GM04504 (cell line): ENCODE measurements around the gene BOD1L2.

Source experiments
- DNase-seq: peaks from one replicate; pipeline ENCODE4 v3.0.0-alpha.2; 2012; ENCODE audit warnings: low read depth

Gene BOD1L2

DNA sequence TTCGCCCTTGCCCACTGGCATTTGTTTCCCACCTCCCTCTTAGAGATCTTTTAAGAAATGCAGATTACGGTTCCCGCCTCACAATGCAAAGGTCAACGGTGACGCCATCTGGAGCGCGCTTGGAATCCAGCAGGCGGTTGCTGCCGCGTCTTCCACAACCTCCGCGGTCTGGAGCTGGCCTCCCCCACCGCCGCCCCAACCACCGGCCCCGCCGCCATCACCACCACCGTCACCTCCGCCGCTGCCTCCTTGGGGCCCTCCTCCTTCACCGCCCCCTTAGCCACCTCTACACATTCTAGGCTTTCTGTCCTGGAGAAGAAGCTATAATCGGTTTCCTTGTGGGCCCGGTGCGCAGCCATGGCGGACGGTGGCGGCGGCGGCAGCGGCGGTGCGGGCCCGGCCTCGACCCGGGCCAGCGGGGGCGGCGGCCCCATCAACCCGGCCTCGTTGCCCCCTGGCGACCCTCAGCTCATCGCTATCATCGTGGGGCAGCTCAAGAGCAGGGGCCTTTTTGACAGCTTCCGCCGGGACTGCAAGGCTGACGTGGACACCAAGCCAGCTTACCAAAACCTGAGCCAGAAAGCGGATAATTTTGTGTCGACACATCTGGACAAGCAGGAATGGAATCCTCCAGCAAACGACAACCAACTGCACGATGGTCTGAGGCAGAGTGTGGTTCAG is at the start of gene BOD1L2:
TSS of gene BOD1L2 (plus strand) at position 132 of the 681 bp plus-strand sequence. CDS start at position 358, 226 bp downstream.
- no peak for DNase-seq

DNA sequence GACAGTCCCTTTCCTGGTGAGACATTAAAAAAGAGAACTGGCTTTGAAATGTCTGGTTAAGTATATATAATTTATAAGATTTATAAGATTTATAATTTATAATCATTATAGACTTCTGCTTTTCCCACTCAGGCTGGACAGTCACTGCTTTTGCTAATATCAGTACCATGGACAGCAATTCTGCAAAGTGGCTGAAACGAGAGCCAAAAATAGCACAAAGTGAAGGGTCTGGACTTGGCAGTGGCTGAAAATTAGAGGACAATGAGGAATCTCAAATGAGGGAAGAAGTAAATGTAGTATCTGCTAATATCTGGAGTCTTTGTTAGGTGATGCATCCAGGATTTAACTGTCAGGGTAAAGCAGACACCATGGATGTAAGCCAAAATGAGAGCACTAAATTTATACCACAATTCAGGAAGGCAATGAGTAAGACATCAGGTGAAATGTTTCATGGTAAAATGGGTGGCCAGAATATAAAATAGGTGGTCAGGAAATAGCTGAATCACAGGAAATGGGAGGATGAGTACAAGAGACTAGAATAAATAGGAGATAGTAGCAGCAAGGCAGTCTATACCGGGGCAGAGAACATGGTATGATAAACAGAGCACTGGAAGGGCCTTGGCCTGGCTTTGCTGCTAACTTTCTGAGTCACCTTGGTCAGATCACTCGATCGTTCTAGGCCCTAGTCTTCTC is 39.6 kb upstream of the BOD1L2 start:
- peak; percentile 7 for DNase-seq

- no peak for DNase-seq
Observed at GRCh38 chr18:57110290-57110689, 36.6 kb upstream of the BOD1L2 start.

- DNase-seq = no peak
Observed at GRCh38 chr18:57113799-57114420, 33.0 kb upstream of the BOD1L2 start.

DNA sequence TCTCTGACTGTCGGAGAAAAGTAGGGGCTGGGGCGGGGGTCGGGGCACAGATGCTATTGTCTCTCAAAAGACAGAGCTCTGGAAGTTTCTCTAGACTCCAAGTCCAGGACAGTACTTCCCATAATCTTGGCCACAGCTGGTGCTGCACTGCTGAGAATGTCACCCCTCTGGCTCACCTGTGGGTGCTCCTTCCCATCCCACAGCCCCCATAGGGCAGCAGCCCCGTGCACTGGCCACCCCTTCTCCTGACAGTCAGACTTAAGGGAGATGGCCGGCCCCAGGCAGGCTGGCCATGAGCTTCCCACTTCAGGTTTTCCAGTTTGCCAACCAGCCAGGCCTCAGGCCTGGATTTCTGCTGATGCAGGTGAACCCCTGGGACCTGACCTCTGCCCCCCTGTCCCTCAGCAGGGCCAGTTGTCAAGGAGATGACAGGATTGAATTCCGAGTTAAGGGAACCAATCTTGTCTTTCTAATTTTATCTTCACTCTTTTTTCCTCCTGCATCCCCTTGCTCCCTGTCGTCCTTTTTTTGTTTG is 30.2 kb upstream of the BOD1L2 start:
- no peak for DNase-seq

DNA sequence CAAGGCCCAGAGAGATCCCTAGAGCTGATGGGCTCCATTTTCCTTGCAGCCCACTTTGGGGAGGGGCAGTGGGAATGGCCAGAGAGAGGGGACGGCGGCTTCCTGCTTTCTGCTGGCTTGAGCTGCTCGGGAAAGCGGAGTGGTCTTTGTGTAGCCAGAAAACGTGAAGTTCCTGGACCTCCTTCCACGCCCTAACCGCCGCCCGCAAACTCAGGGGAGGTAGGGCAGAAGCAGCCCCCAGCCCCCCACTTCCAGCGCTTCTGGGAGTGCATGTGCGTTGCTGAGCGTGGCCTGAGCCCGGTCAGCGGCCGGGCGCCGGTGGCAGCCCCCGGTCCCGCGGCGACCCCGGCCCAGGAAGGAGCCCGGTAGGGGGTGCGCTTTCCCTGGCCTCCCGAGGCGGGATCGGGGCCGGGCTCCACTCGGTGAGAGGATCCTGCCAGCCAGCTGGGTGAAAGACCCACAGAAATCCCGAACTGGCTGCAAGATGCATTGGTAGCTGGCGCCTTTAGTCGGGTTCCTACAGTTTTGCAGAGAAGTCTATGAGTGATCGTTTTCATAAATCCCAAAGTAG is 25.3 kb upstream of the BOD1L2 start:
- no peak for DNase-seq

- DNase-seq = no peak
Observed at GRCh38 chr18:57122936-57123510, 23.9 kb upstream of the BOD1L2 start.

DNA sequence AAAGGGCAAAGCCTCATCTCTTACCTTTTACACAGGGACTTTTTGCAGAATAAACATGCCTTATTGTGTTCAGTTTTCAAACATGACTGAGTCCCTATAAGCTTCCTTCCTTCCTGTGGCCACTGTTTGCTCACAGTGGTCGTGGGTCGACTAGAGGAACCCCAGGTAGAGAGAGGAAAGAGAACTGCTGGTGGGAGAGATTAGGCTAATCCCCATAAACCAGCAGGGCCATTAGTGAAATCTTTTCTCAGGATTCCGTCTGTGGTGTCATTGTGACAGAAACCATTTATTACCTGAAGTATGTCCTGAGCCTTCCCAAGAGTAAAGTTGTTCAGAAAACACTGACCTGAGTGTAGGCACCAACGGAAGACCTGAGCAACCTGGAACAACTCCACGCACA is 21.3 kb upstream of the BOD1L2 start:
- DNase-seq = no peak

GRCh38 chr18:57128220-57128932 is 18.5 kb upstream of the BOD1L2 start:
- DNase-seq = no peak

DNA sequence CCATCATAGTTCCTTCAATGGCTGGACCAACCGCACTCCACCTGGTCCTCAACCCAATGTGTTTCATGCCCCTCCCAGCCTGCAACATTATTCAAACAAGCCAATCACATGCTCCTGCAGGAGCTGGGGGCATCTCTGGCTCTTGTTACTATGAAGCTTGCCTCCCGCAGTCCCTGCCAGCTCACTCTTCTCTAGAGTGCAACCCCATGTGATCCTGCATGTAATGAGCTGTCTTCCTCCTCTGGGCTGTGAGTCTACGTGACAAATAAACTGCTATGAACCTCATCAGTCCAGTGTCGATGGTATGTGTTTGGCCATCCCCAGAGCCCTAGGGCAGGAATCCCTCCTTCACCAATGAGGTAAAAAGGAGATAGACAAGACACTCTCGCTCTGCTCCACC is 15.8 kb upstream of the BOD1L2 start:
- DNase-seq = no peak

DNA sequence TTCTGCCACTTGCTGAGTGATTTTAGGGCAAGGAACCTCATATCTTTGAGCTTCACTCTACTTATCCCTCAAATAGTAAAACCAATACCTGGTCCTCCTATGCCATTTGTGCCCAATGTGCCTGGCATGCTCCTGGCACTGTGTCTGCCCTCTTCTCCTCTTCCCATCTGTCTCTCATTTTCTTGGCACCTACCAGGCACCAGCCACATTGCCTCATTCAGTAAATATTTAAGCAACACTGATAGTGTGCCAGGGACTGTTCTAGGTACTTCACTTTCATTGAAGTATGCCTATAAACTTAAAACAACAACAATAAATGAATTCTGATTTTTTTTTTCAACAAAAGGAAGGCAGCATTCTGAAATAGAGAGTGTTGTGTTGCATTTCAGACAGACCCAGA is 15.1 kb upstream of the BOD1L2 start:
- no peak for DNase-seq

DNA sequence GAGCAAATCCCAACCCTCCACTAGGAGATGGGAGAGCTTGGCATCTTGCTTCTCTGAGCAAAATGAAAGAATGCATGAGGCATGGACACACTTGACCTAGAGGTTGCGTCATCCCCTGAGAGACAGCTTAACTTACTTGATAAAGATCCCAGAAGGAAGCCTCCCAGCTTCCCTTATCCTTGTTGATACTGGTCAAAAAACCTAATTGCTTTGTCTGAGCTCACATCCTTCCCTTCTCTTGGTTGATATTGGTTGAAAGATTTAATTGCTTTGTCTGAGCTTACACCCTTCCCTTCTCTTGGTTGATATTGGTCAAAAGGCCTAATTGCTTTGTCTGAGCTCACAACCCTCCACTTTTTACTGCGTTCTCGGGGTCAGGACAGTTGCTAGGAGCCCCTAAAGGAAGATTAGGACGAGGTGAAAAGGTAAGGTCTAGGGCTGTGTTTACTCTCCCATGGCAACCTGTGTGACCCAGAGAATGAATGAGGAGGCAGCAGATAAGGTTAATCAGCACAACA is 12.2 kb upstream of the BOD1L2 start:
- peak; percentile 0 for DNase-seq

DNA sequence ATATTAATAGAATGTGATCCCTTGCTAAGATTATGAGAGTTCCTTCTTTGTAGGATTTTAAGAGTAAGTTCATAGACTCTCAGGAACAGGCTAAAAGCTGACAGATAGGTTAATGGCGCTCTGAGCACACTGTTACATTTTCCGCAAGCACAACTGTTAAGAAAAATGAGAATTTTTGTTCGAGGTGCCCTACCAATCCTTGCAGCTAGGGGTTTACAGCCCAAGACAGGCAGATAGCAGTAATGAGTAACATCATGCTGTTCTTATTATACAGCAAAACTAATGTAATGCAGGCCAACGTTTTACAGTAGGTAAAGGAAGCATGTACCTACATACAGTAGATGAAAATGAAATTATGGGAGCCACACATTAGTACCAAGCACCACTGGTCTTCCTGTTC is 11.2 kb upstream of the BOD1L2 start:
- no peak for DNase-seq

GRCh38 chr18:57137847-57138246 is 9.0 kb upstream of the BOD1L2 start:
- DNase-seq = no peak

DNA sequence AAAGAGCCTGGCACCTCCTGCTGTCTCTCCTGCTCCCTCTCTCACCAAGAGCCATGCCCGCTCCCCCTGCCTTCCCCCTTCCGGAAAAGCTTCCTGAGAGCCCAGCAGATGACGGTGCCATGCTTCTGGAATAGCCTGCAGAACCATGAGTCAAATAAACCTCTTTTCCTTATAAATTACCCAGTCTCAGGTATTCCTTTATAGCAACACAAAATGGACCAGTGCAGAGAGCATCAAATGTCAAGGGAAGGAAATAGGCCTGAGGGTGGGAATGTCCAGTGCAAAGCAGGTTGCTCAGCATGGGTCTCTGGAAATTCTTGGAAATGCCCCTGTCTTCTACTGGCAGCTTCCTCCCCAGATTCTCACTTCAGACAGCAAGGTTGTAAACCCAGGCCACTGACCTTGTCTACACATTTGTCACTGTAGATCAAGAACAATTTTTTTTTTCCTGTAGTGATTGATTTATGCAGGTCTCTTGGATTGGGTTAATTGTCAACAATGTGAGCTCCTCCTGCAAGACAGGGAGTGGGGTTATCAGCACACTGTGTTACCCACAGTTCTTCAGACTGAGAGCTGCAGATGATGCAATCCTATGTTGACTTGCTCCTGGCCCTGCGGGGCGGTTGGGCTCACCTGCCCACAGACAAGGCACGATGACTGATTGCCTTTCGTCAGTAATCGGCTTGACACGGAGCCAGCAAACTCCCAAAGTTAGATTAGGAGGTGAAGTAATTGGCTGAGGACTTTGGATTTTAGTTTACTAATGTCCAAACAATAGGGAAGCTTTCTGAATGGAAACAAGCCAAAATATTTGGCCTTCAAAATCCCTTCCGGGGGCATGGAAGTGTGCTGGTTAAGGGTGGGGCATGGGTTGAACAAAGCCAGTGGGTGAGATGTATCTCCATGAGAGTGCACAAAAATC is 5.4 kb upstream of the BOD1L2 start:
- DNase-seq = no peak

DNA sequence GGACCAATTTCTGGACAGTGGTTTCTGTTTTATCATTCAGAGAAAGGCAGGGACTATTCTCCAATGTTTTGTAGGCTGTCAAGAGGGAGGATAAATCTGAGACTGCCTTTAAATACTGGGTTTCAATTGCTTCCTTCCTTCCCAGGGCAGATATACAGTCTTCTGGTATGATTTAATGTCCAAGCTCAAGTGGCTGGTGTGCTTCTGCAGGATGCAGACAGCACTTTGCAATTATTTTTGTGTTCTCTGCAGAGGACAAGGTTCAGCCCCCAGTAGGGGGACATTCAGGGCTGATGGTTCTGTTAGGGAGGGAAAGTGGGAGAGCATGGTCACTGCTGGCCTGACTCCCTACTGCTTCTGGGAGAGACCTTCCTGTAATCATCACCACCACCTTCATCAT is 4.6 kb upstream of the BOD1L2 start:
- no peak for DNase-seq

DNA sequence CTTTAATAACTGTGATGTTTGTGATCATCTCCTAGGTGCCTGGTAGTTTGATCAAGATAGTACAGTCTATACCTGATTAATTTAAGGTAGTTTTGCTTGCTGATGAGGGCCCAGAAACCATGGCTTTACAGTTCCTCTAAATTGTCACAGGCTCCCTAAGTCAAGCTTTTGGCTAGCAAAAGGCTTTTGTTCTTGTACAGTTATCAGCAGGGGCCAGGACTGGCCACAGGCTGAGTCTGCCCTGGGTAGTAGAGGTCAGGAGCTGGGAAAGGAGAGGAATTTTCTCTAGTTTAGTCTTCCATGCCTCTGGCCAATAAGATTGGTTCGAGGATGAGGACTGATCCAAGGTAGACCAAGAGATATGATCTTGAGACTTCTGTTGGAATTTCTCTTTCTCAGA is 3.6 kb upstream of the BOD1L2 start:
- no peak for DNase-seq

- DNase-seq = no peak
Observed at GRCh38 chr18:57148263-57148662, 1.4 kb downstream of the BOD1L2 start.

GRCh38 chr18:57149051-57149450 is 2.2 kb downstream of the BOD1L2 start:
- no peak for DNase-seq

DNA sequence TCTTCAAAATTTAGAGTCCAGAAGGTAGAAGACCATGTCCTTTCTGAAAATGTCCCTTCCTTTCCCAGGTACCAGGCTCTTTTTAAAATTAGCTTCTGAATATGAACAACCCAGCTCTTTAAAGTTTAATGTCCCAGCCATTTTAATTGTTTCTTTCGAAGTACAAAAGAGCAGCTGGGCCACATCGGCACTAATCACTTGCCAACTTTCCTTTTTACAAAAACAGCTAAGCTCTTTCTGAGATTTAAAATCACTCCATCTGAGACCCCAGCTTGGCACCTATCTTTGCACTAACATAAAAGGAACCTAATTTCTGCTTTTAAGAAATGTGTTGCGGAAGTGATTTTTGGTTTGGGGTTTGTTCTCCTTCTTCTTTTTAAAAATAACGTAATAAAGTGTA is 2.6 kb downstream of the BOD1L2 start:
- no peak for DNase-seq
